Endothelial cell of umbilical vein (primary cell): ENCODE data around the gene NXN. TPM values are rescaled to one million over a fixed set of nuclear protein-coding genes. Genes with fewer than 3 reads are reported as not detected.

Experiments used
- BruUV-seq: library from RNA; stranded (reverse); fragments of 400-500 nt; replicated peaks from 2 replicates; lab custom pipeline; 2021; lab: Mats Ljungman, UMichigan
- CTCF ChIA-PET: fragments of 300-600, 350-600 bp; sonication (Branson Sonifier 250); formaldehyde crosslinking; loops from one replicate; lab custom pipeline; 2021; ENCODE audit warnings: antibody characterized with exemption, inconsistent platforms; lab: Charles Lee
- POLR2A ChIA-PET: fragments of 300-600, 350-600 bp; sonication (Branson Sonifier 250); formaldehyde crosslinking; loops from one replicate; lab custom pipeline; 2021; ENCODE audit warnings: antibody characterized with exemption, inconsistent platforms; lab: Charles Lee
- DNase-seq: peaks from one replicate; pipeline ENCODE4 v3.0.0-alpha.2; 2011; ENCODE audit warnings: low read depth, low spot score
- FAIRE-seq: peaks from 2 replicates; lab custom pipeline; 2011; peaks lifted over from hg19 to GRCh38; lab: Jason Lieb, UNC
- H2AFZ ChIP-seq: 2 replicates; pipeline ENCODE4 v1.6.0; 2012; ENCODE audit warnings: low read depth, low read length, control low read depth, inconsistent platforms
- H3K27ac ChIP-seq: 2 replicates; pipeline ENCODE4 v1.5.1; 2011; ENCODE audit warnings: low read depth, mild to moderate bottlenecking, control low read depth, low read length, moderate library complexity; ENCODE audit not compliant: insufficient read depth
- H3K27me3 ChIP-seq, 2 experiments: 2 replicates each; pipeline versions ENCODE4 v1.6.0 to v1.6.1; 2011; ENCODE audit warnings: low read length in 2 of 2, mixed read lengths in 1 of 2; ENCODE audit not compliant: control insufficient read depth in 2 of 2, insufficient read depth in 2 of 2
- H3K36me3 ChIP-seq, 2 experiments: 2 replicates in 1 of 2; 3 replicates in 1 of 2; pipeline ENCODE4 v1.5.1; 2011; ENCODE audit warnings: low read length in 2 of 2, mild to moderate bottlenecking in 1 of 2, moderate library complexity in 1 of 2; ENCODE audit not compliant: control insufficient read depth in 2 of 2, insufficient read depth in 2 of 2; ENCODE audit errors: extremely low read depth in 1 of 2
- H3K4me1 ChIP-seq: 3 replicates; pipeline ENCODE4 v1.5.1; 2011; ENCODE audit warnings: mild to moderate bottlenecking, low read length; ENCODE audit not compliant: control insufficient read depth, insufficient read depth; ENCODE audit errors: extremely low read depth
- H3K4me2 ChIP-seq: 2 replicates; pipeline ENCODE4 v1.6.1; 2011; ENCODE audit warnings: low read length, control low read depth, mixed read lengths; ENCODE audit not compliant: insufficient read depth
- H3K4me3 ChIP-seq, 3 experiments: fragments of 200-600 bp in 1 of 3; sonication (generic), shearing (Covaris generic) in 1 of 3; replicated peaks in 1 of 3; 2 replicates each; pipeline ENCODE4 v1.5.1; 2011 to 2016; ENCODE audit warnings: control low read depth in 3 of 3, low read length in 3 of 3, mild to moderate bottlenecking in 2 of 3, inconsistent platforms in 1 of 3, low read depth in 1 of 3, moderate library complexity in 1 of 3; ENCODE audit not compliant: insufficient read depth in 1 of 3
- H3K79me2 ChIP-seq: 2 replicates; pipeline ENCODE4 v1.6.0; 2012; ENCODE audit warnings: low read length, inconsistent platforms; ENCODE audit not compliant: control insufficient read depth, insufficient read depth
- H3K9ac ChIP-seq: replicated peaks from 2 replicates; pipeline ENCODE3; 2011; ENCODE audit warnings: low read length, control low read depth; ENCODE audit not compliant: insufficient read depth; ENCODE audit errors: extremely low read depth
- H3K9me1 ChIP-seq: replicated peaks from 3 replicates; pipeline ENCODE4 v1.6.0; 2011; ENCODE audit warnings: mild to moderate bottlenecking, low read length; ENCODE audit not compliant: control insufficient read depth, insufficient read depth; ENCODE audit errors: extremely low read depth
- H3K9me3 ChIP-seq: replicated peaks from 2 replicates; pipeline ENCODE4 v1.5.1; 2012; ENCODE audit warnings: low read length, inconsistent platforms; ENCODE audit not compliant: control insufficient read depth, insufficient read depth
- H4K20me1 ChIP-seq: replicated peaks from 2 replicates; pipeline ENCODE3; 2011; ENCODE audit warnings: mild to moderate bottlenecking, low read length; ENCODE audit not compliant: control insufficient read depth, insufficient read depth; ENCODE audit errors: extremely low read depth
- CTCF ChIP-seq, 2 donors: IDR thresholded peaks; 1 replicate in 1 of 2; 2 replicates in 1 of 2; pipeline ENCODE4 v1.5.1; 2011; ENCODE audit warnings: low read length in 2 of 2, mild to moderate bottlenecking in 2 of 2, moderate library complexity in 2 of 2, control low read depth in 1 of 2, inconsistent platforms in 1 of 2, low read depth in 1 of 2; ENCODE audit not compliant: insufficient read depth in 1 of 2; ENCODE audit errors: extremely low read depth in 1 of 2
- EZH2 ChIP-seq: IDR thresholded peaks from 2 replicates; pipeline ENCODE4 v1.6.1; 2012; ENCODE audit warnings: borderline replicate concordance, low read depth, mild to moderate bottlenecking, moderate library complexity, low read length, inconsistent platforms; ENCODE audit not compliant: severe bottlenecking
- FOS ChIP-seq: IDR thresholded peaks from 2 replicates; pipeline ENCODE4 v1.6.1; 2011; ENCODE audit warnings: mild to moderate bottlenecking, low read length, moderate library complexity, borderline replicate concordance; ENCODE audit not compliant: insufficient read depth
- GATA2 ChIP-seq: IDR thresholded peaks from 2 replicates; pipeline ENCODE4 v1.7.0; 2011; ENCODE audit warnings: low read depth, mild to moderate bottlenecking, moderate library complexity, mixed read lengths, low read length; ENCODE audit not compliant: insufficient read length, insufficient read depth
- JUN ChIP-seq: IDR thresholded peaks from 2 replicates; pipeline ENCODE4 v1.6.1; 2011; ENCODE audit warnings: borderline replicate concordance, low read depth; ENCODE audit not compliant: insufficient read length, insufficient read depth
- MAX ChIP-seq: IDR thresholded peaks from 2 replicates; pipeline ENCODE4 v1.6.1; 2011; ENCODE audit not compliant: insufficient read depth, insufficient read length
- MYC ChIP-seq: IDR thresholded peaks from one replicate; pipeline ENCODE4 v1.6.1; 2011; ENCODE audit warnings: mild to moderate bottlenecking, low read depth, low read length
- POLR2A ChIP-seq: IDR thresholded peaks from 2 replicates; pipeline ENCODE4 v1.6.1; 2012; ENCODE audit warnings: low read depth, mild to moderate bottlenecking, control low read depth, low read length
- POLR2AphosphoS5 ChIP-seq: IDR thresholded peaks from 2 replicates; pipeline ENCODE4 v1.6.1; 2012; ENCODE audit warnings: low read depth, mild to moderate bottlenecking, control low read depth, low read length, moderate library complexity; ENCODE audit not compliant: insufficient read depth
- dilution Hi-C: fragments of 300-500 bp; cut with MboI; formaldehyde crosslinking; loops from one replicate; pipeline ENCODE4 v1.15.0; 2019; ENCODE audit warnings: low sequenced_read_pairs; ENCODE audit not compliant: extremely low pct_ligation_motif_present
- intact Hi-C: fragments of 100-400 bp; cut with micrococcal nuclease; formaldehyde crosslinking; loops from one replicate; pipeline ENCODE4 v1.10.0; 2022
- polyA plus RNA-seq, 4 experiments: library from polyadenylated mRNA; depleted of rRNA in 3 of 4; stranded (reverse) in 3 of 4; unstranded in 1 of 4; fragments of >200 nt; gene quantifications; 2 replicates each; pipeline versions ENCODE4 v1.2.1 to v1.2.3, GENCODE V29; 2011 to 2012; ENCODE audit warnings: missing spikeins in 1 of 4
- total RNA-seq: library from RNA; stranded (reverse); gene quantifications from 2 replicates; pipeline ENCODE4 v1.2.3, GENCODE V29; 2021

NXN gene
- total and polyA plus RNA-seq, 2 donors (not counting 3 experiments of a cell fraction or from before 2014, with no cell fraction given): 69.5 to 77.3 TPM

- Histone ChIP-seq H2AFZ (no peak overlapping the region), H3K36me3 (peaks cover 4 to 14% of the 10 kb centered on the region in 2 experiments), H3K9ac (peak overlapping the region; percentile 50), H3K4me3 (no peak overlapping the region), H3K4me1 (peaks cover 75% of the 10 kb centered on the region), H3K4me2 (peak overlapping the region; percentile 18), H3K27ac (peak overlapping the region; percentile 91), H3K9me1 (no peaks in the 10 kb centered on the region), H3K79me2 (peaks cover 12% of the 10 kb centered on the region), H3K9me3 (no peaks in the 10 kb centered on the region), H3K27me3 (no peaks in the 10 kb centered on the region), H4K20me1 (no peaks in the 10 kb centered on the region)
- peak; percentile 98 for FAIRE-seq
- TF ChIP-seq FOS: peak; percentile 58
- TF ChIP-seq MAX: peak; percentile 76
- TF ChIP-seq MYC: peak; percentile 49
- no peak for TF ChIP-seq CTCF (IDR thresholded peaks at IDR 0.05; ENCODE audit: extremely low read depth in 1 of 2, insufficient read depth in 1 of 2, low read depth in 1 of 2, low read length in 2 of 2)
- no peak for TF ChIP-seq GATA2
- peak; percentile 72 for TF ChIP-seq JUN
- TF ChIP-seq EZH2: no peak
- TF ChIP-seq POLR2A: no peak
- peak; percentile 65 for TF ChIP-seq POLR2AphosphoS5
- POLR2A ChIA-PET: interaction anchor here (0.7 kb wide), 1 partner anchor 36 kb away, joined by 3 read pairs; no protein-coding TSS in a partner anchor
- dilution Hi-C loops: no loop called here
- CTCF ChIA-PET: interaction anchor here (0.6 to 10.2 kb wide), 8 partner anchors 22 to 184 kb away, joined by 3 to 265 read pairs (median 12); no protein-coding TSS in a partner anchor
- peak; percentile 92 for DNase-seq
- TSS peak; percentile 7 for BruUV-seq
- intact Hi-C loops: loop anchor here (1.0 kb wide), 1 partner anchor 41 kb away; no protein-coding TSS in a partner anchor
These were observed 23.4 kb upstream of the NXN start for GRCh38 chr17:1002771-1003555.
